AG04449 (cell line): ENCODE data around the gene SLC45A2.

Experiments used
- CTCF ChIA-PET: fragments of 350-600 bp; formaldehyde crosslinking; extraction: SDS; loops from one replicate; lab custom pipeline; 2021; ENCODE audit warnings: antibody characterized with exemption; lab: Yijun Ruan, JAX
- POLR2A ChIA-PET: fragments of 400-600, 350-600 bp; formaldehyde crosslinking; extraction: SDS; loops from one replicate; lab custom pipeline; 2020; ENCODE audit warnings: antibody characterized with exemption, inconsistent platforms; lab: Yijun Ruan, JAX
- DNase-seq: peaks from one replicate; pipeline ENCODE4 v3.0.0-alpha.2; 2010; ENCODE audit warnings: low read depth, low spot score
- H3K4me3 ChIP-seq: 2 replicates; pipeline ENCODE4 v1.5.1; 2011; ENCODE audit warnings: low read depth, mild to moderate bottlenecking, control low read depth, low read length
- CTCF ChIP-seq: IDR thresholded peaks from one replicate; pipeline ENCODE4 v1.5.1; 2011; ENCODE audit warnings: mild to moderate bottlenecking, moderate library complexity, low read length, control low read depth, inconsistent platforms; ENCODE audit not compliant: insufficient read depth; ENCODE audit errors: missing control alignments

The SLC45A2 gene

DNA sequence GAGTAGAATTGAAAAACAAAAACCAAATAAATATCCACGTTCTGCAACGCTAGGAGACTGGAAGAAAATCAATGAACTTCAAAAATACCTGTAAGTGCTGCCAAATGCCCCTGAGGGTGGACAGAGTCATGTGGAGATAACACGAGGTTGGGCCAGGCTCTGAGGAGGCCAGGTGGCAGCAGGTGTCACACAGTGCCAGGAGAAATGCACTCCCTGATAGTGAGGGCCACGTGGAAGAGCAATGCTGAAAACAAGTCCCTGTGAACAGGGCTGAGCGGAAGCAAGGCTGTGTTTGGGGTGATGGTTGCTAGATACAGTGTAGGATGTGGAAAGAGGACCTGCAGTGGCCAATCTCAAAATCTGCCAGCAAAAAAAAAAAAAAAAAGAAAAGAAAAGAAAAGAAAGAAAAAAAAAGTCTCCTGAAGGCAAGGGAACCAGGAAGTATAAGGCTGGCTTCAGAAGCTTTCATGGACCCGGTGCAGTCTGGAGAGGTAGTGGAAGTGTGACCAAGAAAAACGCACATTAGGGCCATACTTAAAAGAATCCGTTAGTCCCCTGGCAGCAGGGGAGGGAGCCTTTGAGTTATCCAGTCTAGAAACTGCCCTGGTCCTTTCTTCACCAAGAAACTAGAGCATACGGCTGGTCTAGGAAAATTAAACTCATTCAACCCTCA lies 41.7 kb upstream of the SLC45A2 start:
- no peak for TF ChIP-seq CTCF
- ChIA-PET POLR2A (no interaction called here), CTCF (no interaction called here)
- H3K4me3 ChIP-seq: no peak overlapping the region
- DNase-seq: no peak

DNA sequence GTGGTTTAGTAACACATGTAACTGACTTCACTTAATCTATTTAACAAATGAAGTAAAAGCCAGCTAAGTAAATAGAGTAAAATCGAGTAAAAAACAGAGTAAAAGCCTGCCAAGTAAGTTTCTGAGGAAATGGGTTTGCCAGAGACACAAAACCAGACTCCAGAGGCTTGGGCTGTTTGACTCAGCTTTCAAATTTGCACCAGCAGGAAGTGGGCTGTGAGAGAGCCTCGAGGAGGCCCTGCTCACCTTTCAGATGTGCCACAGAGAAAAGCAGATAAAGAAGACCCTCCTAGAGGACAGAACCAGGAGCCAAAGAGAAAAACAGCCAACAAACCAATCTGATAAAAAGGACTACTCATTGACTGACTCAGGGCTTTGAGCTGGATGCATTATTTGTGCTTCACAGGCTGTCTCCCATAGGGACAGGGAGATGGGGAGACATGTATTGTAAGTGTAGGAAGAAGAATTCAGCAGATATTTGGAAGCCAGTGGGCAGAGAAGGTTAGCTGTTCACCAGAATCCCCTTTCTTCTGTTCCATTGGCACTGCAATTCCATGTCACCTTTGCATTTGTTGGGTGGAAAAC lies 37.7 kb upstream of the SLC45A2 start:
- no peak overlapping the region for H3K4me3 ChIP-seq
- CTCF ChIA-PET: interaction anchor here (0.9 kb wide), 1 partner anchor 25 kb away, joined by 4 read pairs; no protein-coding TSS in a partner anchor
- no peak for TF ChIP-seq CTCF
- no peak for DNase-seq
- POLR2A ChIA-PET: no interaction called here

GRCh38 chr5:34021334-34021733 lies 36.8 kb upstream of the SLC45A2 start:
- no peak for TF ChIP-seq CTCF
- DNase-seq: no peak
- no peak overlapping the region for H3K4me3 ChIP-seq
- POLR2A ChIA-PET: interaction anchor here (1.3 kb wide), 1 partner anchor 13 kb away, joined by 3 read pairs; the partner anchor contains the start of gene AMACR
- CTCF ChIA-PET: interaction anchor here (2.2 kb wide), 1 partner anchor 24 kb away, joined by 7 read pairs; no protein-coding TSS in a partner anchor

DNA sequence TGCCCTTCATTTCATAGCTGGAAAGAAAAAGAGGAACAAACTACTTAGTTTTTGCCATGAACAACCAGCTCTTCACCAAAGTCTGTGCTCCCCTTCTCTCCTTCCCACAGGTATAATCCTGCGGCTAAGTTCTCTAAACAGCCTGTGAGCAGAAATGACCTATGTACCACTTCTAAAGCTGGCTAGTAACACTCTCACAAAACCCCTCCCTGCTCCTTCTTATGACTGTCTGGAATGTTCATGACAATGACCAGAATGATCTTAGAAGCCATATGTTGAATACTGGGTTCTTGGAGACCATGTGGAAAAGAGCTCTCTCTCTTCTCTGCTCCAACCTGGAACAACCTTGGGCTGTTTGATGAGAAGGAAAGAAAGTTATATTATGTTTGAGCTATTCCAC lies 36.2 kb upstream of the SLC45A2 start:
- ChIA-PET CTCF (interaction anchor here (2.2 kb wide), 1 partner anchor 23 kb away, joined by 7 read pairs; no protein-coding TSS in a partner anchor), POLR2A (interaction anchor here (1.3 kb wide), 1 partner anchor 13 kb away, joined by 3 read pairs; the partner anchor contains the start of gene AMACR)
- TF ChIP-seq CTCF: no peak
- DNase-seq: no peak
- H3K4me3 ChIP-seq: no peak overlapping the region

GRCh38 chr5:34017254-34017653 lies 32.8 kb upstream of the SLC45A2 start:
- H3K4me3 ChIP-seq: no peak overlapping the region
- TF ChIP-seq CTCF: no peak
- DNase-seq: no peak
- POLR2A ChIA-PET: interaction anchor here (1.5 kb wide), 1 partner anchor 9 kb away, joined by 3 read pairs; no protein-coding TSS in a partner anchor
- CTCF ChIA-PET: interaction anchor here (4.3 kb wide), 1 partner anchor 20 kb away, joined by 11 read pairs; no protein-coding TSS in a partner anchor

- no peak for TF ChIP-seq CTCF
- POLR2A ChIA-PET: no interaction called here
Measured at GRCh38 chr5:34016750-34017149, 32.3 kb upstream of the SLC45A2 start.

More at GRCh38 chr5:34016750-34017149, 32.3 kb upstream of the SLC45A2 start:
- H3K4me3 ChIP-seq: no peak overlapping the region
- no peak for DNase-seq
- CTCF ChIA-PET: interaction anchor here (4.3 kb wide), 1 partner anchor 19 kb away, joined by 11 read pairs; no protein-coding TSS in a partner anchor
